ENCODE results near the gene SLX9.
A peak's percentile ranks its signal among the peaks of the same experiment; 100 is the strongest.

SLX9 gene

DNA sequence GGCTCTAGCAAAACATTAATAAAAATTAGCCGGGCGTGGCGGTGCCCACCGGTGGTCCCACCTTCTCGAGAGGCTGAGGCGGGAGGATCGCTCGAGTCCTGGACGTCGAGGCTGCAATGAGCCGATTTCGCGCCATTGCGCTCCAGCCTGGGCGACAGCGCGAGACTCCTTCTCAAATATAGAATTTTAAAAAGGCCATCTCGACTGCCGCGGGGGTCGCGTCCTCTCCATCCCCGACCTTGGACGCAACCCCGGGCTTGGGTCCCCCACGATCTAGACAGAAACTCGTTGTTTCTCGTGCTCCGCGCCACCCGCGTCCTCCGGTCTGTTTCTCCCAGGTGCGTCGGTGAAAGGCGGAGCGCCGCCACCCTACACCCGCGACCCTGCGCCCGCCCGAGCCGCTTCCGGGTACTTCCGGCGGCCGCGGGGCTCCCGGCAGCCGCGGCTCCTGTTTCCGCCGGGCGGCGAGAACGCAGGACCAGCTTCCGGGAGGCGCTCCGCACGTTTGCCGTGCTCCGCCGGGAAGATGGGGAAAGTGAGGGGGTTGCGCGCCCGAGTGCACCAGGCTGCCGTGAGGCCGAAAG lies at the start of gene SLX9:
TSS of gene SLX9 (plus strand) at position 498 of the 584 bp plus-strand sequence. CDS start at position 527, 29 bp downstream.
- DNase-seq (ENCODE audit: low read depth in 2 of 3, low spot score in 1 of 3): peak; percentile 71 to 80 (median 73)

- DNase-seq (ENCODE audit: low read depth in 2 of 3, low spot score in 1 of 3): no peak
Observed at GRCh38 chr21:44890338-44890931, 49.4 kb upstream of the SLX9 start.

DNA sequence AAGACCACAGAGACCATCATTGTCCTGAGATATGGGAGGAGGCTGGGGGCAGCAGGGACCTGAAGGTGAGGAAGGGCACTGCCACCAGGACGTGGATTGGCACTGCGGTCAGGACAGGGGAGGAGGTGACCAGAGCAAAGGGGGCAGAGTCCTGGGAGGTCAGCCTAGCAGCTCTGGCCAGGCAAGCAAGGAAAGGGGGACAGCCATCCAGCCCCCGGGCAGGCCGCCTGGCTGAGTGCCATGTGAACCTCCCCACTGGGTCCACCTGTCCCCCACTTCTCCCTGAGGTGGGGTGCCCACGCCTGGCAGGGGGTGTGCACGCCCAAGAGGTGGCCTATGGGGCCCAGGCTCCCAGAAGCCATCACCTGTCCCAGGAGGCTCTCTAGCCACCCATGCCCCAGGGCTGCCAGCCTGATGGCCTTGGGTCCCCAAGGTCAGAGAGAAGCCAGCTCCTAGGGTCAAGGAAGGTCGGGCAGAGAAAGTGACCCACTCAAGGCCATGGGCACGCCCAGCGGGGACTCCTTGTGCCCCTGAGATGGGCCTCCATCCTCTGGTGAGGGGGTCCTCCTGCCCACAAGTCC lies 48.8 kb upstream of the SLX9 start:
- DNase-seq (ENCODE audit: low read depth in 2 of 3, low spot score in 1 of 3): no peak

- DNase-seq (ENCODE audit: low read depth in 2 of 3, low spot score in 1 of 3): no peak
Observed at GRCh38 chr21:44891631-44892031, 48.2 kb upstream of the SLX9 start.

DNA sequence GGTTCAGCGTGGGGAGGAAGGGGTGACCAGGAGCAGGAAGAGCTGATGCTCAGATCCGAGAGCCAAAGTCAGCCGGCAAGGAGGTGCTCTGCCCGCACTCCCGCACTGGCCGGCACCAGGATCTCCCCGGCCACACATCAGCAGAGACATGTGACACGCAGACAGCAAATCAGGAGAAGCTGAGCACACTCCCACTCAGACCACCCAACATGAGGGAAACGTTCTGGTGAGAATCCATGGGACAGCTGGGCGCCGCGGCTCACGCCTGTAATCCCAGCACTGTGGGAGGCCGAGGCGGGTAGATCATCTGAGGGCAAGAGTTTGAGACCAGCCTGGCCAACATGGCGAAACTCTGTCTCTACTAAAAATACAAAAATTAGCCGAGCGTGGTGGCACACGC lies 47.7 kb upstream of the SLX9 start:
- no peak for DNase-seq (ENCODE audit: low read depth in 2 of 3, low spot score in 1 of 3)

DNA sequence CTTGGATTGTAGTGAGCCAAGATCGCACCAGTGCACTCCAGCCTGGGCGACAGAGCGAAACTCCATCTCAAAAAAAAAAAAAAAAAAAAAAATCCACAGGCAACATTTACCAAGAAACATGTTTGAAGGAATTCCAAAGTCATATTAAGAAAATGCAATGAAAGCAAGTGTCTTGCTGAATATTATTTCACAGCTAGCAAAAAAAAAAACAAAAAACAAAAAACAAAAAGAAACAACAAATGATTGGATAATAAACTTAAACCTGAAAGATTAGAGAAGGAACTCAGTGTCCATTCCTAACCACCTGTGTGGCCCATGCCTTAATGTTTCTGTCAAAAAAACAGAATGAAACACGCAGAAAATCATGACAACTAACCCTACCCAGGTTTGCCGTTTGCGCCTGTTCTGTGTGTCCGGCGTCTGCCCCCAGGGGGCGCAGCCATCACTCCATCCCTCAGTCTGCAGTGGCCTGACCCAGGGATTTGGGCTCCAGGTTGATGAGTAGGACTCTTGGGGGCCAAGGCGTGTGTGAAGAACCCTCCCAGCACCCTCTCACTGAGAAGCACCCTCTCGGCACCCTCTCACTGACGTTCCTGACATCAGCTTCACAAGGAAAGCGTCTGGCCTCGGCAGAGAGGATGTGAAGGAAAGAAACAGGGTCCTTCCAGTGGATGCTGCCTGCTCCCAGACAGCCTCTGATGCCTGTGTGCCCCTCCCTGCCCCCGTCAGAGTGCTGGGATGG lies 47.1 kb upstream of the SLX9 start:
- DNase-seq (ENCODE audit: low read depth in 2 of 3, low spot score in 1 of 3): peak; percentile 65 to 78 (median 74)

GRCh38 chr21:44893278-44893556 lies 46.6 kb upstream of the SLX9 start:
- DNase-seq (ENCODE audit: low read depth in 2 of 3, low spot score in 1 of 3): no peak

DNA sequence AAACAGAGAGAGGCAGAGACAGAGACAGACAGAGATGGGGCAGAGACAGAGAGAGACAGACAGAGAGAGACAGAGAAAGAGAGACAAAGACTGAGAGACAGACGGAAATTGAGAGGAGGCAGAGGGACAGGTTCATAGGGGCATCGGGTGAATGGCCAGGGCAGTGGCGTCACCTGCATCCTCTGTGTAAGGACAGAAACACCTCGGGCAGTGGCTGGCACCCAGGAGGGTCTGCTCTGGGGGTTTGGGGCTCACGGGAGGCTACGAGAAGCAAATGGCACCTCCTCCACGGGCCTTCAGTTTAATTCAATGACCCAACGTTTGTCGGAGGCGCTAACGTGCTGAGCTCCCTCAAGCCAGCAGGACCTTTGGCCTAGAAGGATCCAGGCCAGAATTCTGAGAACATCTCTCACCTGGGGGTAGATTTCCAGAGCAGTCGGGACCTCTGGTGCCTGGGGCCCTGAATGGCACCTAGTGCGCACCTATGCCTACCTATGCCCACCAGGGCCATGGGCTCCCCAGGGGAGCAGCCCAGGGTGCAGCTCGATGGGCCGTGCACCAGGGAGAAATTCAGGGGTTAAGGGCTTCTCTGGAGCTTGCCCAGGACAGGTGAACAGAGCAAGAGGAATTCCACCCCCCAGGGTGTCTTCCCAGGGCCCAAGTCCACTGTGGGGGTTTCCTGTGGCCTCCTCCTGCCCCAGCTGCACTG lies 45.7 kb upstream of the SLX9 start:
- no peak for DNase-seq (ENCODE audit: low read depth in 2 of 3, low spot score in 1 of 3)

DNA sequence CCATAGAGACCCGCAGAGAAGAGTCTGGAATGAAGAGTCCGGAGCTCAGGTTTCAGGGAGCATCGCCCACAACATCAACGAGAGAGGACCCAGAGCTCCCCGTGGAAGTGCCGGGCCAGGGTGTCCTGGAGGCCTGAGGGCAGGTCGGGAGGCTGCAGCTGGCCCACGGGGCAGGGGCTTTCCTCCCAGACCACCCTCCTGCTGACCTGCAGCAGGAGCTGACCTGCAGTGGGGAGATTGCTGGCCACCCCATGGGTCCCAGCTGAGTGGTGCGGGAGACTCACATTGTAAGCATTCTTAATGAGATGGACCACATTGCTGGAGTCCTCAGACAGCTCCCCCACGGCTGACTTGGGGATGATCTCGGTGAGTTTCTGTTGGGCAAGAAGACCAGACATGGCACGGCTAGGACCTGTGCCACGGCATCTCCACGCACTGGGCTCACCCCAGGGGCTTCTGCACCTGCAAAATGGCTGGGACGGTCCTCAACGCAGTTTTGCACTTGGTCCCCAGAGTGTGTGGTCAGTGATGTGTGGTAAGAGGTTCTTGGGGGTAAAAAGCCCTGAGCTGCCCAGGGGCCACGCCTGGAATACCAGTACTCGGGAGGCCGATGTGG lies 45.0 kb upstream of the SLX9 start:
- DNase-seq (ENCODE audit: low read depth in 2 of 3, low spot score in 1 of 3): no peak

- DNase-seq (ENCODE audit: low read depth in 2 of 3, low spot score in 1 of 3): no peak
Observed at GRCh38 chr21:44895859-44896258, 44.0 kb upstream of the SLX9 start.

DNA sequence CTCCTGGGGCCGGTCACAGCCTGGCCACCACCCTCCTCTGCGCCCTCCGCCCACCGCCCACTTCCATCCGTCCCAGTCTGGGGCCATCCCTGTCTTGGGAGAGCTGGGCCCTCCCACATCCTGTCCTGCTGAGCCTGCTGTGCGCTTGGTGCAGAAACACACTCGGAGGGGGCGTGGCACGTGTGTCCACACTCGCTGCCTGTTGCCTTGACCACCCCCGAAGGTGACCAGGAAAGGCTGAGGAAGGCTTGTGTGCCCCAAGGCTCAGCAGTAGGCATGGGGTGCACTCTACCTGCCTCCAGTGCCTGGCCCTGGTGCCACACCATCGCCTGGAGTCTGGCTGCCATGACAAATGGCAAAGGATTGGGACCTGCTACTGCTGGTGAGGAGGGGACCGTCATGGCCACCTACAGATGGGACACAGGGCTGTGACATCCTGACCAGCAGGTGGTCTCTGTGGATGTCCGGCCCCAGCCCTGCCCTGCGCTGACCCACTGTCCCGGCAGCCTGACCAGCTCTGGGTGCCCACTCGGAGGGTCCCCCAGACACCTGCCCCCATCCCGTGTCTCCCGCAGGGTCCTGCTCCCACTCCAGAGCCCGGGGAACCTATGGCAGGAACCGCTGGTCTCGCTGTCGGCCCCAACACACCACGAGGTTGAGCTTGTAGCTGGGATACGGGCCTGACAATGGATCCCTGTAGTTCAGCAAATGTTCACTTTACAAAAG lies 43.1 kb upstream of the SLX9 start:
- DNase-seq (ENCODE audit: low read depth in 2 of 3, low spot score in 1 of 3): no peak

DNA sequence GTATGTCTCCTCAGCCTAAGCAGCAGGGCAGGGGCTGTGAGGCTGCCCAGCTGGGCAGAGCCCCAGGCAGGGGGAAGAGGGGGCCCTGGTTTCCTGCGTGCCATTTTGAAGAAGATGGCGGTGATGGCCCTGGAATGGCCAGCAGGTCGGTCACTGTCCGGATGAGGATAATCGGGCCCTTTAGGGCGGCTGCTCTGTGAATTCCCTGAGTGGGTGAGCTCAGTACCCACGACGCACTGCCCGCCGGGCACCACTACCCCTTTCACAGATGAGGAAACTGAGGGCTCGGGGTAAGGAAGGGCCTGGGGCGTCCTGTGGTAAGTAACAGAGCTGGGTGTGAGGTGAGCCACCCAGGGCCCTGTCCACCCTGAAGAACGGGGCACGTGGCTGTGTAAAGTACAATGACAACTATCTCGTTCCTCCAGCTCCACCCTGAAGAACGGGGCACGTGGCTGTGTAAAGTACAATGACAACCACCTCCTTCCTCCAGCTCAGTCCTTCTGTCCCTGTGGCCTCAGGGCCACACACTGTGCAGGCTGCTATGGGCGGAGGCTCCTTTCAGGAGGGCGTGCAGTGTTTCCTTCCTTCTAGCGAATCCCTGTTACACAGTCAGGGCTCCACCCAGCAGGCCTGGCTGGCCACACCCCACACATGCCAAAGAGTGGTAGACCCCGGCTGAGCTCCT lies 42.4 kb upstream of the SLX9 start:
- no peak for DNase-seq (ENCODE audit: low read depth in 2 of 3, low spot score in 1 of 3)

- no peak for DNase-seq (ENCODE audit: low read depth in 2 of 3, low spot score in 1 of 3)
Observed at GRCh38 chr21:44898011-44898488, 41.8 kb upstream of the SLX9 start.

DNA sequence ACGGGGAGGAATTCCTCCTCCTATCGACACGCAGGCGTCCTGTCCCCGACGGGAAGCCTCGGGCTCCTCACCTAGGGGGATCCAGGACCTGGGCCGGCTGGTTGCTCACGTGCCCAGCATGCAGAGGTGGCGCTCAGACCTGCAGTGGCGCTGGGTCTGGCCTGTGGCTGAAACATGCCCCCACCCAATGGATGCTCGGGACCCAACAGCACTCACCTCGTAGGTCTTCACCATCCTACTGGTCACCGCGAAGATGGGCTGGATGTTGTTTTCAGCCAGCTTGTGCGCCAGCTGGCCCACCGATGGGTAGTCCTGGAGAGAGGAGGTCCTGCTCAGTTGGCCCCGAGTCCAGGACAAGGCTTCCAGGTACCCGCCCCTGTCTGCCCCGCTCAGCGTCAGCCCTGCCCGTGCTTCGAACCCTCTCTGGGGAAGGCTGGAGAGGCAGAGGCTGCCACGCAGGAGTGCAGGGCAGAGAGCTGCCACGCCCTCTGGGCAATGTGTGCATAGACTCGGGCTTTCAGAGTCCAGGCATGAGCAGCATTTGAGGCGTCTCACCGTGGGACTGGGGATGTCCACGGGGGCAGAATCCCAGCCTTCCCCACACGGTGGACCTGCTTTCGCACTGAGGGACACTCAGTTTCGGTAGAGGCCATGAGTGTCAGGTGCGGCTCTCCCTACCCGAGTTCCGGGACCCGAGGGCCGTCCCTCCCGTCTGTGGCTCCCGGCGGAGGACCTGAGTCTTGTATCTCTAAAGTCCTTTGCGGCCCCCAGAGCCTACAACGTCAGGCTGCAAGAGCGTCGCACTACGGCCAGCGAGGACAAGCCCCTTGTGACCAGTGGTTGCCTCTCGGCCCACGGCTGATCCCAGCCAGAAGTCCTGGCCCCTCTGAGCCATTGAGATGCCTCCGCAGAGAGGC lies 40.7 kb upstream of the SLX9 start:
- no peak for DNase-seq (ENCODE audit: low read depth in 2 of 3, low spot score in 1 of 3)

DNA sequence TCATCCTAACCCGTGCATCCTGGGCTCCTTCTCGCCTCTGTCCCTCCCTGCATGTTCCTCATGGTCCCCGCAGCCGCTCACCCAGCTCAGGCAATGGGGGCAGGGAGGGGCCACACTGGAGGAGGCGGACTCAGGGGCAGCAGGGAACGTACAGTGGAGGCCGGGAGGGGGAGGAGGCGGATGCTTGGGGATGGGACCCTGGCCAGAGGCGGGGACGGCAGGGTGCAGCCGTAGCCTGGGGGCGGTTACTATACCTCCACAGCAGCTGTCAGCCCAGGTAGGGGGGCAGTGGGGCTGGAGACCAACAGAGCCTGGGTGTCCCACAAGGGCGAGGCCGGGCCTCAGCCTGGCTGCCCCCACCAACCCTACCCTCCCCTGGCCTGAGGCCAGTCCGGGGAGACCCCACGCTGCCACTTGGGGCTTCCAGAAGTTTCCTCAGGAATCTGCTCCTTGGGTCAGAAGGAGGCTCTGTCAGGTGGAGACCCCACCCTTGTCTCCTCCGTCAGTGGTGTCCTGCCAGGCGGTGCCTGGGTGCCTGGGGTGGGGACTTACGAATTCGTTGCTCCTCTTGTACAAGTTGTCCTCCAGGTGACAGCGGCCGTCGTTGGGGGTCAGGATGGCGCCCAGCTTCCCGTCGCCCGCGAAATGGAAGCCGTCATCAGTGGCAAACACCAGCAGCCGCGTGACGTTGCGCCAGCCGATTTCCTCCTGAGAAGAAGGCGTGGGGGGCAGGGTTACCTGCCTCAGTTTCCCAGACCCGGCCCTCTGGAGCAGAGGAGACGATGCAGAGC lies 39.9 kb upstream of the SLX9 start:
- DNase-seq (ENCODE audit: low read depth in 2 of 3, low spot score in 1 of 3): no peak

DNA sequence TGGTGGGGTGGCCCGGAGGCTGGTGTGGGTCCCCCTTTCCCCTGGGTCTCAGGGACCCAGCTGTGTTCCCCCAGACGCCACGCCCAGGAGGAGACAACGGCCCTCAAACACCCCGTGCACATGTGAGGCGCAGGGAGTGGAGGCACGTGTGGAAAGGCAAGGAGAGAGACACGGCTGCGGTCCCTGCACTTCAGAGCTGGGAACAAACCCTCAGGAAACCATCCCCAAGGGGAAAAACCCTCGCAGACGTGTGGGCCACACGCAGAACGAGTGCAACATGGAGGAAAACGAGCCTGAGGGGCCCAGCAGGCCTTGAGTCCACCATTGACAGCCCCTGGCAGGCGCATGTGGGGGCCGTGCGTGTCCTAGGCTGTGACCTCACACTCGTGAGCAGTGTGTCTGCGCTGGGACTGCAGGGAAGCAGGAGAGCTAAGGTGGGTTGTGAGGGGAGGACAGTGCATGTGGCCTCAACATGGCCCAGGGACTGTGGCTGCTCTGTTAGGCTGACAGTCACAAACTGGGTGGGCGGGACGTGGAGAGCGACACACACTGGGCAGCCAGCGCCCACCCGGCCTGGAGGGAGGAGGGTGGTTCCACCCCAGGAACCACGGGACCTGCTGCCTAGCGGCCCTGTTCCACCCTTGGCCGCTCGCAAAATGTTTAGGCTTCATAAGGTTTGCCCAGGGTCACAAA lies 39.1 kb upstream of the SLX9 start:
- no peak for DNase-seq (ENCODE audit: low read depth in 2 of 3, low spot score in 1 of 3)

DNA sequence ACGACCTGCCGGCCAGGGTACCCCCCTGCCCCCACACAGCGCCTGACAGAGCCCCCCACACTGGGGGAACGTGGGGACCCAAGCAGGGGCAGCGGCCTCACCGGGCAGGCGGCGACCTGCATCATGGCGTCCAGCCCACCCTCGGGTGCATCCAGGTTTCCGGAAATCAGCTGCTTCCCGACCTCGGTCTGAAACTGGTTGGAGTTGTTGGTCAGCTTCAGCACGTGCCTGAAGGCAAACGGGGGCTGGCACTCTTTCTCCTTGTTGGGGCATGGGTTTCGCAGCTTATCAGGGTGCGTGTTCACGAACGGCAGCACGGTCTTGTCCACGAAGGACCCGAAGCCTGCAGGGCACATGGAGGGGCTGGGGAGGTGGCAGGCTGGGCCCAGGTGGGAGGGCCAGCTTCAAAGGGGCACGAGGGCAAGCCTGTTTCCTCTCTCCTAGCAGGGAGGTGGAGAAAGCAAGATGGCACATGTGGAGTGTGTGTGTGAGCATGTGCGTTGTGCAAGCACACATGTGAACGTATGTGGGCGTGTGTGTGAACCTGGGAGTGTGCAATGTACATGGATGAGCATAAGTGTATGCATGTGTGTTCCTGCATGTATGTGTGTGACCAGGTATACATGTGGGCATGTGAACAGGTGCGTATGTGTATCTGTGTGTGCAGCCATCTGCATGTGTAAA lies 38.3 kb upstream of the SLX9 start:
- no peak for DNase-seq (ENCODE audit: low read depth in 2 of 3, low spot score in 1 of 3)
